ENCODE measurements around the gene TRAPPC13. TPM values are rescaled to one million over a fixed set of nuclear protein-coding genes. Genes with fewer than 3 reads are reported as not detected.
"Not testable (repeated sequence)": the region's sequence is repeated elsewhere in the genome, so short reads cannot be mapped to it uniquely, and the experiment has no call there.

Gene TRAPPC13
- 10 to 100 TPM in 3 of 4 donors, 1 to 10 TPM in 1; 7.8 to 18.4 (median 14.4) TPM for total RNA-seq

GRCh38 chr5:65624571-65625555 lies at the start of gene TRAPPC13, which contains the start of gene SHLD3:
Gene TRAPPC13 (plus strand): TSS chr5:65625027. CDS start chr5:65625061, 34 bp downstream.
Gene SHLD3 (plus strand): TSS chr5:65625027. CDS start chr5:65629588, 4,561 bp downstream.
- TF ChIP-seq POLR2AphosphoS5 (IDR thresholded peaks at IDR 0.05) (peak in 2 of 3 donors; percentile 27 to 90), CTCF (IDR thresholded peaks at IDR 0.05) (peak in 1 of 2 donors; percentile 3), EP300 (IDR thresholded peaks at IDR 0.05) (no peak), POLR2A (IDR thresholded peaks at IDR 0.05) (no peak)
- H3K36me3 ChIP-seq, result peaks cover 9% of the 10 kb centered on the region
- DNase-seq (ENCODE audit: low spot score in 2 of 2), result peak; percentile 85 to 88
- no peaks in the 10 kb centered on the region for H3K9me3 ChIP-seq
- peaks cover 35% of the 10 kb centered on the region for H3K4me1 ChIP-seq
- no peaks in the 10 kb centered on the region for H3K27me3 ChIP-seq
- H3K4me3 ChIP-seq, result peak within 1 kb of the TSS; percentile 95
- H3K27ac ChIP-seq, result peak within 1 kb of the TSS; percentile 88
- under 1% methylated on average over 36 of the region's 36 CpGs for WGBS

GRCh38 chr5:65577141-65577540 lies 47.7 kb upstream of the TRAPPC13 start:
- Histone ChIP-seq H3K36me3 (peaks cover 56% of the 10 kb centered on the region), H3K27me3 (no peaks in the 10 kb centered on the region)

GRCh38 chr5:65588694-65589093 lies 36.1 kb upstream of the TRAPPC13 start:
- H3K27me3 ChIP-seq, result no peaks in the 10 kb centered on the region
- H3K36me3 ChIP-seq, result peaks cover 69% of the 10 kb centered on the region
- no peak overlapping the region for H3K4me3 ChIP-seq
- 92% methylated on average over 2 of the region's 2 CpGs for WGBS
- TF ChIP-seq POLR2AphosphoS5 (IDR thresholded peaks at IDR 0.05) (no peak), CTCF (IDR thresholded peaks at IDR 0.05) (no peak), POLR2A (IDR thresholded peaks at IDR 0.05) (no peak), EP300 (IDR thresholded peaks at IDR 0.05) (no peak)
- H3K9me3 ChIP-seq, result no peaks in the 10 kb centered on the region
- DNase-seq (ENCODE audit: low spot score in 2 of 2), result no peak
- H3K4me1 ChIP-seq, result no peaks in the 10 kb centered on the region
- H3K27ac ChIP-seq, result no peak overlapping the region

More at GRCh38 chr5:65577141-65577540, 47.7 kb upstream of the TRAPPC13 start:
- Histone ChIP-seq H3K9me3 (no peaks in the 10 kb centered on the region), H3K4me1 (no peaks in the 10 kb centered on the region), H3K27ac (no peak overlapping the region), H3K4me3 (no peak overlapping the region)
- DNase-seq (ENCODE audit: low spot score in 2 of 2), result no peak
- no peak for TF ChIP-seq POLR2AphosphoS5 (IDR thresholded peaks at IDR 0.05)
- no peak for TF ChIP-seq EP300 (IDR thresholded peaks at IDR 0.05)
- TF ChIP-seq CTCF (IDR thresholded peaks at IDR 0.05), result no peak
- no peak for TF ChIP-seq POLR2A (IDR thresholded peaks at IDR 0.05)

GRCh38 chr5:65601761-65602160 lies 23.1 kb upstream of the TRAPPC13 start:
- WGBS, result 100% methylated on average over 1 of the region's 1 CpG
- H3K4me3 ChIP-seq; H3K27me3 ChIP-seq; H3K27ac ChIP-seq; DNase-seq (ENCODE audit: low spot score in 2 of 2); H3K4me1 ChIP-seq; H3K9me3 ChIP-seq: not testable (repeated sequence)
- H3K36me3 ChIP-seq, result peaks cover 90% of the 10 kb centered on the region

GRCh38 chr5:65611524-65611923 lies 13.3 kb upstream of the TRAPPC13 start:
- no peaks in the 10 kb centered on the region for H3K4me1 ChIP-seq
- 85% methylated on average over 3 of the region's 3 CpGs for WGBS
- H3K27me3 ChIP-seq, result no peaks in the 10 kb centered on the region
- H3K9me3 ChIP-seq, result no peaks in the 10 kb centered on the region
- no peak overlapping the region for H3K27ac ChIP-seq
- DNase-seq (ENCODE audit: low spot score in 2 of 2), result no peak
- no peak overlapping the region for H3K4me3 ChIP-seq
- TF ChIP-seq POLR2A (IDR thresholded peaks at IDR 0.05) (no peak), CTCF (IDR thresholded peaks at IDR 0.05) (no peak), POLR2AphosphoS5 (IDR thresholded peaks at IDR 0.05) (no peak), EP300 (IDR thresholded peaks at IDR 0.05) (no peak)
- H3K36me3 ChIP-seq, result peaks cover 81% of the 10 kb centered on the region
